OCI-M2 (cell line): ENCODE results near the gene ELP4.

Experiments used
- DNase-seq: peaks from one replicate; lab custom pipeline; 2025; ENCODE audit not compliant: unreplicated experiment; lab: John Stamatoyannopoulos, UW

Gene ELP4

GRCh38 chr11:31797190-31798056 lies 287.9 kb downstream of the ELP4 start:
- DNase-seq, result no peak

DNA sequence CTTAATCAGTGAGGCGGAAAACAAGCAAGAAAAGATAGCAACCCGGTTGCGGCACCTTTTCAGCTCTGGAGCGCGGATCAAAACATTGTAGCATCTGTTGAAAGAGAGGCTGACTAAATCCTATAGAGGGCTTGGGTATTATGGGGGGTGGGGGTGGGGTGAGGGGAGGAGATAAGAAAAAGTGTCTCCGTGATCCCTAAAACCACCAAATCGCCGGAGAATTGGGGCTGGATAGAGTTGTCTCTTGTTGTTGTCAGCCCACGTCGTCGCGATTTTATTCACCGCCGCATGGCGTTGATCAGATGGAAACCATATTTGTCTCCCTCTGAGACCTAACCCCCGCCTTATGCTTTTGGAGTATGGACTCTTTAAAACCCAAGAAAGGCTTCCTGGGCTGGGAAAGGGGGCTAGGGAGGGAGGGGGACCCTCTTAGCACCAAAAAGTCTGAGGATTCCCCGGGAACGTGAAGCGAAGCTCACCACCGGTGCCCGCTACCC lies 288.5 kb downstream of the ELP4 start:
- DNase-seq, result no peak

DNA sequence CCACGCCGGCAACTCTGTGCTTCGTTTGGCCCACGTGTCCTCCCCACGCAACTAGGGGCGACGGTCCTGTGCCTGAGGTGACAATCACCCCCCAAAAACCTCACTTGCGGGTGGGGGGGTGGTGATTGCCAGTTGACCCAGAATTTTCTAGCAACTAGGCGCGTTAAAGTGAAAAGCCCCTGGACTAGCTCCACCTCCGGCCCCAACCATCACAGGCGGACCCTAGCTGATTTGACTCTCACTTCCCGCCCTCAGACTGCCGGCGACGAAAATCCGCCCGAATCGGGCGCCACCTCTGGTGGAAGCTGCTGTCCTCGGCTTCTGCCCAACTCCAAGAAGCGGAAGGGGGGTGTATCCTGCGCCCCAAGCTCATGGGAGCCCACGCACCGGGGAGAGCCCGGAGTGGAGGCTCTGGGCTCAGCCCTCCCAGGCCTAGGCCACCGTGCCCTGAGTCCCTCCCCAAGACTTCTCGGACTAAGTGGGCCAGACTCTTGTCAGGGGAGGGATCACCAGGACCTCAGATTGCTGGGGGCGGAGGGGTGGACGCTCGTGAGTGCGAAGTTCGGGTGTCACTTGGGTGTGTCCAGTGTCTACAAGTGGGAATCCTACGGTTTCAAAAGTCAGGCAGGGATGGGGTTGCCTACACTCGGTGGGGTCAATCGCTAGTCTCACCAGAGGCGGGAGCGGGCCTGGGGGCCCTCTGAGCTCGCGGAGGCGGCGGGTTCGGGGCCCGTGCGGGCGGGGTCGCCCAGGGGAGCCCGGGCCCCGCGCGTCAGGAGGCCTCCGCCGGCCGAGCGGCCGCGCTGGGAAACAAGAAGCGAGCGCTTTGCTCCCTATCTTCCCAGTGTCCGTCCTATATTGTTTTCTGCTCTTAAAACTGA lies 289.2 kb downstream of the ELP4 start:
- DNase-seq, result no peak

- no peak for DNase-seq
Measured at GRCh38 chr11:31799435-31800397, 290.1 kb downstream of the ELP4 start.

- DNase-seq, result no peak
Measured at GRCh38 chr11:31800398-31801265, 291.1 kb downstream of the ELP4 start.

GRCh38 chr11:31801298-31801702 lies 291.7 kb downstream of the ELP4 start:
- no peak for DNase-seq

- DNase-seq, result no peak
Measured at GRCh38 chr11:31802000-31802551, 292.5 kb downstream of the ELP4 start.

- no peak for DNase-seq
Measured at GRCh38 chr11:31802609-31802989, 293.0 kb downstream of the ELP4 start.

- DNase-seq, result no peak
Measured at GRCh38 chr11:31802990-31803812, 293.6 kb downstream of the ELP4 start.

DNA sequence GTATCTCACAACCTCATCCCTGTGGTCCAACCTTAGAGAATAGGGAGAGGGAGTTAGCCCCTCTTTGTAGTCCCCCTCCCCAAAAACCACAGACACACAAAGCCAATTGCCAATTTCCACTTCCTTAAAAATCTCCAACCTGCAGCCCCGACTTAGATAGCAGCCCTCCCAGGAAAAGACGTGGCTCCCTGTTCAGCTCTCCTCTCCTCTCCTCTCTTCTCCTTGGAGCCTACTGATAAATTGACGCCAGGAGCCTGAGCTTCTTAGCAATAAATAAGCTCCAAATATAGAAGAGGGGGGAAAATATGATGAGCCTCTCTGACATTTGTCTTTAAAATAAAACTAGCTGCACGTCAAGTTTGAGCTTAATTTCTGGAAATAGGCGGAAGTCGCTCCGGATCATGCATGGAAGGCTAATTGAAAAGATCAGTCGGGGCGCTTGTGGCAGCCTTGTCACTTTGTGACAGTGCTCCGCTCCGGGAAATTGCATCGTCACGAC lies 294.3 kb downstream of the ELP4 start:
- DNase-seq, result no peak

- DNase-seq, result no peak
Measured at GRCh38 chr11:31804312-31805036, 294.9 kb downstream of the ELP4 start.

- no peak for DNase-seq
Measured at GRCh38 chr11:31805037-31805628, 295.6 kb downstream of the ELP4 start.

GRCh38 chr11:31805629-31806185 lies 296.1 kb downstream of the ELP4 start:
- DNase-seq, result no peak

DNA sequence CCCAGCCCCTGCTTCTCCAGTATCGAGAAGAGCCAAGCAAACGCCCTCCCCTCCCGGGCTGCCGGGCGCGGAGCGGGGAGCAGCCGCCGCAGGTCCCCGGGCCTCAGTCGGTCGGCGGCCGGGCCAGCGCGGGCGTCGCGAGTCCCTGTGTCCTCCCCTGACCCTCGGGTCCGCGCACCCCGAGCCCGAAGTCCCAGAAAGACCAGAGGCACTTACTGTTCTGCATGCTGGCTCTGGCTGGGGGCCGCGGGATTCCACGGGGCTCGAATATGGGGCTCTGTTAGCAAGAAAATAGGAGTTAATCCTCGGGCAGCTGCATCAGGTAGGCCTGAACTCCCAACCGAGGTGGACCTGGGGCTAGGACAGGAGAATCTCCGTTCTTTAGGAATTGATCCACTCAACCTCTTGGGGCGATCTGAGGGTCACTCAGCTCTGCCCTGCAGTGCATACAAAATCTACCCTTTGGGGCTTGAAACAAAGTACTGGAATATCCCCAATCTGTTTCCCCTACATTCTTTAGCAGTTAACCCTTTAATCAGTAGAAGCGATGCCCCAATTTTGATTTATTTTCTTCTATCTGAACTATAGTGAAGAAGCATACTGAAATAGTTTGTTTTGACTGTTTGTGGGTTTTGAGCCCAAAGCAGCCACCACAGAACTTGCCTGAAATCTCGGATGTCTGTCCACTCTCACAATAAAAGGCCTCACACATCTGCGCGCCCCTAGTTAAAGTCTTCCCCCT lies 296.8 kb downstream of the ELP4 start:
- DNase-seq, result no peak

GRCh38 chr11:31806928-31807798 lies 297.6 kb downstream of the ELP4 start:
- no peak for DNase-seq
